Tibial nerve (tissue), 4 donors: ENCODE measurements around the gene SHKBP1.

Experiments used
- EP300 ChIP-seq, 2 donors: sonication (generic); formaldehyde crosslinking; IDR thresholded peaks; one replicate each; pipeline ENCODE4 v1.6.1; 2017; ENCODE audit warnings: antibody characterized with exemption in 2 of 2, mild to moderate bottlenecking in 1 of 2
- POLR2A ChIP-seq, 2 donors: fragments of 450-650 bp; IDR thresholded peaks; one replicate each; pipeline ENCODE4 v1.6.1; 2017; ENCODE audit warnings: antibody characterized with exemption in 2 of 2, mild to moderate bottlenecking in 2 of 2, moderate library complexity in 2 of 2
- TF ChIP-seq, protein P1 (sequence below), 5 experiments: fragments of 200-600 bp in 3 of 5; fragments of 450-650 bp in 2 of 5; sonication (generic) in 3 of 5; IDR thresholded peaks; one replicate each; pipeline ENCODE4 v1.5.1; 2016 to 2019; ENCODE audit warnings: antibody characterized with exemption in 5 of 5, mild to moderate bottlenecking in 3 of 5, moderate library complexity in 2 of 5

DNA sequence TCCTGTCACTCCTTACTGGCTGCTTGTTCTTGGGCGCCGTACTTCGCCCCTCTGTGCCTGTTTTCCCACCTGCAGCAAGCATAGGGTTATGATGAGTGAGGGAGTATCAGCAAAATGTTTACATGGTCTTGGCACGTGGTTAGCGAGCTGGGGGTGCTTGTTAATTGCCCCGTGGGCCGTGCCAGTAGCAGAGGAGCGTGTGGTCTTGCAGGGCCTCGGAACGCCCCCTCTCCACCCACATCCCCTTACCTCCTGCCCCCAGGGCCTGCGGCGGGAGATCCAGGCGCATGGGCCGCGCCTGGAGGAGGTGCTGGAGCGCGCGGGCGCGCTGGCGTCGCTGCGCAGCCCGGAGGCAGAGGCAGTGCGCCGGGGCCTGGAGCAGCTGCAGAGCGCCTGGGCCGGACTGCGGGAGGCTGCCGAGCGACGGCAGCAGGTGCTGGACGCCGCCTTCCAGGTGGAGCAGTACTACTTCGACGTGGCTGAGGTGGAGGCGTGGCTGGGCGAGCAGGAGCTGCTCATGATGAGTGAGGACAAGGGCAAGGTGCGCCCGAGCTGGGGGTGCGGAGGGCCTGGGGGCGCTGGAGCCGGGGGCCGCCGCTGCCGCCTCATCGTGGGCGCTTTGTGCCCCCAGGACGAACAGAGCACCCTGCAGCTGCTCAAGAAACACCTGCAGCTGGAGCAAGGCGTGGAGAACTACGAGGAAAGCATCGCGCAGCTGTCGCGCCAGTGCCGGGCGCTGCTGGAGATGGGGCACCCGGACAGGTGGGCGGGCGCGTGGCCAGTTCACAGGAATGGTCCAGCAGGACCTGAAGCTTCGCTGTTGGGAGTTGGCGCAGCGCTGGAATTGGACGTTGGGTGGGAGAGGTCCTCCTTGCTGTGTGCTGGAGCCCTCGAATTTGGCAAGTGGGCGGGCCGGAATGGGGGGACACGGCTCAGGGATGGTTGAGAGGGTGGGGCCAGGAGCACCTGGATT is 22.5 kb upstream of the SHKBP1 start:
- TF ChIP-seq POLR2A (IDR thresholded peaks at IDR 0.05), result no peak
- TF ChIP-seq, protein P1, sequence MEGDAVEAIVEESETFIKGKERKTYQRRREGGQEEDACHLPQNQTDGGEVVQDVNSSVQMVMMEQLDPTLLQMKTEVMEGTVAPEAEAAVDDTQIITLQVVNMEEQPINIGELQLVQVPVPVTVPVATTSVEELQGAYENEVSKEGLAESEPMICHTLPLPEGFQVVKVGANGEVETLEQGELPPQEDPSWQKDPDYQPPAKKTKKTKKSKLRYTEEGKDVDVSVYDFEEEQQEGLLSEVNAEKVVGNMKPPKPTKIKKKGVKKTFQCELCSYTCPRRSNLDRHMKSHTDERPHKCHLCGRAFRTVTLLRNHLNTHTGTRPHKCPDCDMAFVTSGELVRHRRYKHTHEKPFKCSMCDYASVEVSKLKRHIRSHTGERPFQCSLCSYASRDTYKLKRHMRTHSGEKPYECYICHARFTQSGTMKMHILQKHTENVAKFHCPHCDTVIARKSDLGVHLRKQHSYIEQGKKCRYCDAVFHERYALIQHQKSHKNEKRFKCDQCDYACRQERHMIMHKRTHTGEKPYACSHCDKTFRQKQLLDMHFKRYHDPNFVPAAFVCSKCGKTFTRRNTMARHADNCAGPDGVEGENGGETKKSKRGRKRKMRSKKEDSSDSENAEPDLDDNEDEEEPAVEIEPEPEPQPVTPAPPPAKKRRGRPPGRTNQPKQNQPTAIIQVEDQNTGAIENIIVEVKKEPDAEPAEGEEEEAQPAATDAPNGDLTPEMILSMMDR (IDR thresholded peaks at IDR 0.05), result no peak
- TF ChIP-seq EP300 (IDR thresholded peaks at IDR 0.05), result no peak
